ENCODE measurements around the gene DNAJC5. TPM values are rescaled to one million over a fixed set of nuclear protein-coding genes. Genes with fewer than 3 reads are reported as not detected.

Gene DNAJC5
- total and polyA plus RNA-seq, 2 of the 8 experiments (the other 6 are each of a cell fraction or from before 2014, with no cell fraction given), result 19.2 to 31.2 TPM

GRCh38 chr20:63972312-63973159 lies 77.6 kb downstream of the DNAJC5 start:
- Histone ChIP-seq H3K79me1 (ENCODE audit: low read depth, low read length) (peaks cover 4% of the 10 kb centered on the region), H2BK12ac (ENCODE audit: low read depth, low read length) (peak overlapping the region; percentile 86; the same call in 1 of the 2 replicates), H2BK5ac (ENCODE audit: low read depth, low read length) (no peak overlapping the region), H3K23ac (ENCODE audit: insufficient read length) (no peak overlapping the region), H3K4ac (replicated peaks; ENCODE audit: insufficient read length, low read depth, low read length) (no peak overlapping the region), H3K79me2 (ENCODE audit: control insufficient read depth in 1 of 2, insufficient read depth in 2 of 2, low read length in 2 of 2) (no peaks in the 10 kb centered on the region; a peak in 1 of 4 replicates), H3K14ac (ENCODE audit: insufficient read length) (no peak overlapping the region), H3K4me3 (ENCODE audit: extremely low read depth in 1 of 4, insufficient read depth in 2 of 4, low read depth in 3 of 4, low read length in 4 of 4) (no peak overlapping the region), H3K18ac (ENCODE audit: extremely low read depth, low read length) (no peak overlapping the region), H4K5ac (ENCODE audit: insufficient read length, low read depth, low read length) (no peak overlapping the region), H3K9ac (replicated peaks in 1 of 4; ENCODE audit: extremely low read depth in 1 of 4, low read depth in 3 of 4, low read length in 3 of 4) (0 out of 7 replicates have a peak overlapping the region, but pooled peaks of 1 of the 4 experiments have one; percentile 19), H2BK15ac (ENCODE audit: low read length) (peak overlapping the region; percentile 55; the same call in 1 of the 2 replicates), H2AK5ac (ENCODE audit: low read depth, low read length) (peak overlapping the region; percentile 92), H3K56ac (replicated peaks; ENCODE audit: insufficient read length, low read depth, low read length) (no peak overlapping the region), H3K4me1 (replicated peaks in 1 of 4; ENCODE audit: control insufficient read depth in 3 of 4, insufficient read depth in 4 of 4, low read length in 3 of 4) (peaks cover 0 to 13% (median 7%) of the 10 kb centered on the region in 4 experiments; a peak in 6 of 7 replicates), H3K27ac (ENCODE audit: low read depth, low read length) (no peak overlapping the region), H4K8ac (ENCODE audit: extremely low read depth, insufficient read depth, low read length) (no peak overlapping the region), H3K27me3 (replicated peaks in 1 of 4; ENCODE audit: control insufficient read depth in 3 of 4, extremely low read depth in 1 of 4, insufficient read depth in 3 of 4, low read length in 3 of 4) (peaks cover 0 to 6% (median 2%) of the 10 kb centered on the region in 4 experiments; a peak in 2 of 7 replicates), H3K4me2 (ENCODE audit: insufficient read depth in 1 of 2, low read depth in 2 of 2, low read length in 2 of 2) (peak overlapping the region in 1 of 2 experiments; percentile 5; a peak in 1 of 4 replicates), H2BK120ac (replicated peaks; ENCODE audit: low read depth, low read length) (no peak overlapping the region), H3K9me3 (ENCODE audit: insufficient read depth in 2 of 2, low read depth in 1 of 2, low read length in 1 of 2) (peaks cover 10 to 12% of the 10 kb centered on the region in 2 experiments), H3K23me2 (ENCODE audit: low read depth, low read length) (peaks cover 12% of the 10 kb centered on the region; the same call in 1 of the 2 replicates), H2AFZ (ENCODE audit: low read length) (no peak overlapping the region), H4K91ac (replicated peaks; ENCODE audit: insufficient read length, low read length) (peak overlapping the region; percentile 44), H2BK20ac (ENCODE audit: low read length) (0 out of 2 replicates have a peak overlapping the region, but pooled peaks have one; percentile 40), H3K36me3 (ENCODE audit: control insufficient read depth in 2 of 4, insufficient read depth in 4 of 4, low read length in 3 of 4) (peaks cover 0 to 9% (median 5%) of the 10 kb centered on the region in 4 experiments; a peak in 4 of 8 replicates), H4K20me1 (replicated peaks in 1 of 2; ENCODE audit: control insufficient read depth in 1 of 2, insufficient read depth in 2 of 2, low read length in 2 of 2) (peaks cover 2 to 8% of the 10 kb centered on the region in 2 experiments)
- FAIRE-seq, result no peak
- CTCF ChIA-PET (ENCODE audit: partially characterized antibody), result interaction anchor here (0.7 to 5.0 kb wide), 16 partner anchors 11 to 451 kb away, joined by 3 to 58 read pairs (median 4); partner anchors contain the start of gene C20orf204
- TF ChIP-seq EZH2 (IDR thresholded peaks at IDR 0.05; ENCODE audit: low read depth, low read length, severe bottlenecking), result peak; percentile 15
- TF ChIP-seq CHD2 (IDR thresholded peaks at IDR 0.05; ENCODE audit: low read length), result no peak
- DNase-seq (ENCODE audit: low read depth in 1 of 2, low spot score in 2 of 2), result no peak
- WGBS, 2 experiments (ENCODE audit: extremely low coverage in 1 of 2, insufficient coverage in 1 of 2, insufficient read length in 1 of 2, insufficient replicate concordance in 2 of 2, low coverage in 1 of 2, low lambda C conversion rate in 2 of 2, missing lambda C conversion rate in 1 of 2), result 89% methylated on average over 18 of the region's 18 CpGs; no CpG with 5 or more reads in 1 of the 2 experiments
- POLR2A ChIA-PET (ENCODE audit: partially characterized antibody), result interaction anchor here (1.8 kb wide), 1 partner anchor 16 kb away, joined by 10 read pairs; the partner anchor contains the start of gene UCKL1

Data from H1 (cell line).